A549 (cell line): ENCODE measurements around the gene HOXB5.

Source experiments
- CTCF ChIP-seq: fragments of >200 bp; sonication (Bioruptor Twin); formaldehyde crosslinking; IDR thresholded peaks from 3 replicates; pipeline ENCODE4 v1.5.1; 2016
- EHMT2 ChIP-seq: fragments of 200-600 bp; sonication (generic); IDR thresholded peaks from 2 replicates; pipeline ENCODE4 v1.6.1; 2016; ENCODE audit warnings: antibody characterized with exemption, low read depth, mild to moderate bottlenecking, moderate library complexity
- JUN ChIP-seq, 2 experiments: fragments of >200 bp; sonication (Bioruptor Twin); formaldehyde crosslinking; IDR thresholded peaks; 2 replicates in 1 of 2; 3 replicates in 1 of 2; pipeline ENCODE4 v1.6.1; 2016 to 2017
- MAX ChIP-seq: IDR thresholded peaks from 2 replicates; pipeline ENCODE4 v1.6.1; 2012
- MYC ChIP-seq: IDR thresholded peaks from 2 replicates; pipeline ENCODE4 v1.6.1; 2012; ENCODE audit warnings: mild to moderate bottlenecking, inconsistent platforms, low read length, improper control_type of control experiment, borderline replicate concordance
- POLR2A ChIP-seq: IDR thresholded peaks from 2 replicates; pipeline ENCODE4 v1.6.1; 2012; ENCODE audit warnings: mild to moderate bottlenecking, low read length
- RNF2 ChIP-seq: fragments of 200-600 bp; sonication (generic); IDR thresholded peaks from 2 replicates; pipeline ENCODE4 v1.6.1; 2016; ENCODE audit warnings: low read depth, mild to moderate bottlenecking, antibody characterized with exemption, moderate library complexity, borderline replicate concordance
- USF2 ChIP-seq: fragments of 450-650 bp; IDR thresholded peaks from 2 replicates; pipeline ENCODE4 v1.6.1; 2014; ENCODE audit warnings: antibody characterized with exemption

DNA sequence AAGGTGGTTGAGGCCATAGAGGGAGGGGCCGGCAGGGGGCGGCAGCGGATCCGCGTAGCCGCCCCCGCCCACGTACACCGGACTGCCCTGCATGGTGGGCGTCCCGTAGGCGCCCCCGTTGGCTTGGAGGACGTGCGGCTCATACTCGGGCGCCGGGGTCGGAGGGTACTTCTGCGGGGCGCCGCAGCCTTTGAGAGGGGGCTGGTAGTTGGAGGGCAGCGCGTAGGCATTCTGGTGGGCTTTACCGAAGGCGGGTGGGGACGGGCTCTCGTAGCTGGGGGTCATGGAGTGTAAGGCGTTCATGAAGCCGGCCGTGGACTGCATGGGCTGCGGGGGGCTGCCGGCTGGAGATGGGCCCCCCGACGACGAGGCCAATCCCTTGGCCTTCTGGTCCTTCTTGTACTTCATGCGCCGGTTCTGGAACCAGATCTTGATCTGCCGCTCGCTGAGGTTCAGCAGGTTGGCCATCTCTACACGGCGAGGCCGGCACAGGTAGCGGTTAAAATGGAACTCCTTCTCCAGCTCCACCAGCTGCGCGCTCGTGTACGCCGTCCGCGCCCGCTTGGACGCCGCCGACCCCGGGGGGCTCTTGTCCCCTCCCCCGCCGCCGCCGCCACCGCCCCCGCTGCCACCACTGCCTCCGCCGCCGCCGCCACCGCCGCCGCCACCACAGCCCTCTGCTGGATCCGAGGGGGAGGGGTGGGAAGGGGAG is 42.9 kb downstream of the HOXB5 start:
- TF ChIP-seq CTCF, result 0 out of 3 replicates have a peak, but pooled peaks have one; percentile 7
- no peak for TF ChIP-seq RNF2
- TF ChIP-seq POLR2A, result no peak
- no peak for TF ChIP-seq MYC
- TF ChIP-seq MAX, result no peak
- TF ChIP-seq EHMT2, result no peak
- TF ChIP-seq USF2, result no peak
- no peak for TF ChIP-seq JUN (IDR thresholded peaks at IDR 0.05)
